Smooth muscle cell (in vitro differentiated cells): ENCODE results near the gene LINC01488. TPM values are rescaled to one million over a fixed set of nuclear protein-coding genes. Genes with fewer than 3 reads are reported as not detected.
A peak's percentile ranks its signal among the peaks of the same experiment; 100 is the strongest.

Experiments
- DNase-seq: peaks from one replicate; lab custom pipeline; 2025; ENCODE audit not compliant: unreplicated experiment; lab: John Stamatoyannopoulos, UW
- H2AFZ ChIP-seq: fragments of 200-600 bp; sonication (generic); 2 replicates; pipeline ENCODE4 v1.6.0; 2016; ENCODE audit warnings: antibody characterized with exemption, low read depth, mild to moderate bottlenecking
- H3F3A ChIP-seq: fragments of 200-600 bp; sonication (generic); 2 replicates; pipeline ENCODE4 v1.6.0; 2017; ENCODE audit warnings: antibody characterized with exemption, low read depth
- H3K27ac ChIP-seq: fragments of 200-600 bp; sonication (generic); 2 replicates; pipeline ENCODE4 v1.5.1; 2016; ENCODE audit warnings: low read depth, mild to moderate bottlenecking
- H3K27me3 ChIP-seq: fragments of 200-600 bp; sonication (generic); 2 replicates; pipeline ENCODE4 v1.6.1; 2016; ENCODE audit warnings: low read depth, mild to moderate bottlenecking
- H3K36me3 ChIP-seq: fragments of 200-600 bp; sonication (generic); 2 replicates; pipeline ENCODE4 v1.5.1; 2016; ENCODE audit warnings: low read depth
- H3K4me1 ChIP-seq: fragments of 200-600 bp; sonication (generic); 2 replicates; pipeline ENCODE4 v1.5.1; 2016; ENCODE audit warnings: low read depth
- H3K4me2 ChIP-seq: fragments of 200-600 bp; sonication (generic); 2 replicates; pipeline ENCODE4 v1.6.0; 2016; ENCODE audit warnings: mild to moderate bottlenecking
- H3K4me3 ChIP-seq: fragments of 200-600 bp; sonication (generic); 2 replicates; pipeline ENCODE4 v1.5.1; 2016; ENCODE audit warnings: mild to moderate bottlenecking
- H3K79me2 ChIP-seq: fragments of 200-600 bp; sonication (generic); 2 replicates; pipeline ENCODE4 v1.6.0; 2016; ENCODE audit warnings: low read depth, mild to moderate bottlenecking
- H3K9ac ChIP-seq: fragments of 200-600 bp; sonication (generic); 2 replicates; pipeline ENCODE4 v1.6.0; 2016; ENCODE audit warnings: low read depth
- H3K9me3 ChIP-seq: fragments of 200-600 bp; sonication (generic); replicated peaks from 2 replicates; pipeline ENCODE4 v1.5.1; 2016; ENCODE audit warnings: low read depth
- H4K20me1 ChIP-seq: fragments of 200-600 bp; sonication (generic); 2 replicates; pipeline ENCODE4 v1.6.0; 2016; ENCODE audit warnings: low read depth
- WGBS: methylation state at CpG from one replicate; pipeline ENCODE4 v1.1.7; 2016; ENCODE audit warnings: low lambda C conversion rate; 5-methylcytosine and 5-hydroxymethylcytosine counted together
- polyA plus RNA-seq: library from polyadenylated mRNA; unstranded; fragments of >200 nt; fragmentation: Nextera tagmentation; extraction: Ambion mirVana; gene quantifications from 2 replicates; pipeline ENCODE4 v1.2.1, GENCODE V29; 2016
- total RNA-seq: library from RNA; depleted of rRNA; stranded (reverse); fragments of >200 nt; gene quantifications from 2 replicates; pipeline ENCODE4 v1.2.3, GENCODE V29; 2014
- TF ChIP-seq, protein P1 (sequence below): fragments of 200-600 bp; sonication (generic); IDR thresholded peaks from 2 replicates; pipeline ENCODE4 v1.5.1; 2017; ENCODE audit warnings: borderline replicate concordance, mild to moderate bottlenecking, antibody characterized with exemption; ENCODE audit not compliant: insufficient read depth, poor library complexity, severe bottlenecking

The LINC01488 gene
- total and polyA plus RNA-seq, 2 experiments from 2014 or later, result not detected

- Histone ChIP-seq H3K27me3 (no peaks in the 10 kb centered on the region), H3K9me3 (no peaks in the 10 kb centered on the region), H4K20me1 (no peaks in the 10 kb centered on the region), H3K36me3 (no peaks in the 10 kb centered on the region), H3F3A (peaks cover 15% of the 10 kb centered on the region), H2AFZ (no peak overlapping the region), H3K4me1 (peaks cover 5% of the 10 kb centered on the region), H3K4me2 (no peak overlapping the region), H3K27ac (no peak overlapping the region), H3K9ac (peak overlapping the region; percentile 64), H3K4me3 (no peak overlapping the region), H3K79me2 (no peaks in the 10 kb centered on the region)
- WGBS, result 90% methylated on average over 16 of the region's 16 CpGs
- DNase-seq, result no peak
- TF ChIP-seq, protein P1, sequence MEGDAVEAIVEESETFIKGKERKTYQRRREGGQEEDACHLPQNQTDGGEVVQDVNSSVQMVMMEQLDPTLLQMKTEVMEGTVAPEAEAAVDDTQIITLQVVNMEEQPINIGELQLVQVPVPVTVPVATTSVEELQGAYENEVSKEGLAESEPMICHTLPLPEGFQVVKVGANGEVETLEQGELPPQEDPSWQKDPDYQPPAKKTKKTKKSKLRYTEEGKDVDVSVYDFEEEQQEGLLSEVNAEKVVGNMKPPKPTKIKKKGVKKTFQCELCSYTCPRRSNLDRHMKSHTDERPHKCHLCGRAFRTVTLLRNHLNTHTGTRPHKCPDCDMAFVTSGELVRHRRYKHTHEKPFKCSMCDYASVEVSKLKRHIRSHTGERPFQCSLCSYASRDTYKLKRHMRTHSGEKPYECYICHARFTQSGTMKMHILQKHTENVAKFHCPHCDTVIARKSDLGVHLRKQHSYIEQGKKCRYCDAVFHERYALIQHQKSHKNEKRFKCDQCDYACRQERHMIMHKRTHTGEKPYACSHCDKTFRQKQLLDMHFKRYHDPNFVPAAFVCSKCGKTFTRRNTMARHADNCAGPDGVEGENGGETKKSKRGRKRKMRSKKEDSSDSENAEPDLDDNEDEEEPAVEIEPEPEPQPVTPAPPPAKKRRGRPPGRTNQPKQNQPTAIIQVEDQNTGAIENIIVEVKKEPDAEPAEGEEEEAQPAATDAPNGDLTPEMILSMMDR, result no peak
These were observed 17.2 kb upstream of the LINC01488 start for GRCh38 chr11:69463995-69464960.

- Histone ChIP-seq H3K4me3 (no peak overlapping the region), H4K20me1 (no peaks in the 10 kb centered on the region), H3K4me1 (peaks cover 5% of the 10 kb centered on the region), H3K27me3 (no peaks in the 10 kb centered on the region), H3K79me2 (no peaks in the 10 kb centered on the region), H3K27ac (no peak overlapping the region), H2AFZ (no peak overlapping the region), H3K4me2 (no peak overlapping the region), H3K36me3 (no peaks in the 10 kb centered on the region), H3K9me3 (no peaks in the 10 kb centered on the region), H3K9ac (no peak overlapping the region), H3F3A (peaks cover 9% of the 10 kb centered on the region)
- no peak for DNase-seq
- TF ChIP-seq, protein P1, result no peak
- 96% methylated on average over 17 of the region's 17 CpGs for WGBS
These were observed 16.0 kb upstream of the LINC01488 start for GRCh38 chr11:69465236-69466000.

- Histone ChIP-seq H3F3A (peaks cover 3% of the 10 kb centered on the region), H3K9me3 (no peaks in the 10 kb centered on the region), H3K4me1 (peaks cover 5% of the 10 kb centered on the region), H3K4me2 (no peak overlapping the region), H3K27ac (no peak overlapping the region), H2AFZ (no peak overlapping the region), H3K4me3 (no peak overlapping the region), H3K36me3 (no peaks in the 10 kb centered on the region), H3K27me3 (no peaks in the 10 kb centered on the region), H3K79me2 (no peaks in the 10 kb centered on the region), H4K20me1 (no peaks in the 10 kb centered on the region), H3K9ac (no peak overlapping the region)
- 87% methylated on average over 6 of the region's 6 CpGs for WGBS
- DNase-seq, result no peak
- TF ChIP-seq, protein P1, result no peak
These were observed 15.4 kb upstream of the LINC01488 start for GRCh38 chr11:69466039-69466438.
